Neural cell (in vitro differentiated cells): ENCODE measurements around the gene MGAT4D.

ENCODE experiments used
- EP300 ChIP-seq: fragments of 450-650 bp; conservative IDR thresholded peaks from 2 replicates; pipeline ENCODE4 v1.6.1; 2014; ENCODE audit warnings: antibody characterized with exemption, mild to moderate bottlenecking, moderate library complexity; ENCODE audit not compliant: poor library complexity, severe bottlenecking
- EZH2 ChIP-seq: fragments of 200-600, 300-800 bp; shearing (Covaris generic), sonication (generic); IDR thresholded peaks from 2 replicates; pipeline ENCODE4 v1.6.1; 2014; ENCODE audit warnings: antibody characterized with exemption, low read length, borderline replicate concordance, mild to moderate bottlenecking; ENCODE audit not compliant: insufficient read depth, poor library complexity, severe bottlenecking
- MXI1 ChIP-seq: fragments of 450-650 bp; conservative IDR thresholded peaks from 2 replicates; pipeline ENCODE4 v1.6.1; 2014; ENCODE audit warnings: antibody characterized with exemption, mild to moderate bottlenecking; ENCODE audit not compliant: poor library complexity, severe bottlenecking
- POLR2AphosphoS5 ChIP-seq: IDR thresholded peaks from 2 replicates; pipeline ENCODE4 v1.6.1; 2012
- RAD21 ChIP-seq: fragments of 450-650 bp; conservative IDR thresholded peaks from 2 replicates; pipeline ENCODE4 v1.6.1; 2014; ENCODE audit warnings: antibody characterized with exemption, mild to moderate bottlenecking, moderate library complexity
- REST ChIP-seq: IDR thresholded peaks from 2 replicates; pipeline ENCODE4 v1.6.1; 2012; ENCODE audit warnings: borderline replicate concordance
- TF ChIP-seq, protein P1 (sequence below): fragments of 450-650 bp; IDR thresholded peaks from 2 replicates; pipeline ENCODE4 v1.5.1; 2014; ENCODE audit warnings: antibody characterized with exemption, mild to moderate bottlenecking, moderate library complexity; ENCODE audit not compliant: poor library complexity, severe bottlenecking

DNA sequence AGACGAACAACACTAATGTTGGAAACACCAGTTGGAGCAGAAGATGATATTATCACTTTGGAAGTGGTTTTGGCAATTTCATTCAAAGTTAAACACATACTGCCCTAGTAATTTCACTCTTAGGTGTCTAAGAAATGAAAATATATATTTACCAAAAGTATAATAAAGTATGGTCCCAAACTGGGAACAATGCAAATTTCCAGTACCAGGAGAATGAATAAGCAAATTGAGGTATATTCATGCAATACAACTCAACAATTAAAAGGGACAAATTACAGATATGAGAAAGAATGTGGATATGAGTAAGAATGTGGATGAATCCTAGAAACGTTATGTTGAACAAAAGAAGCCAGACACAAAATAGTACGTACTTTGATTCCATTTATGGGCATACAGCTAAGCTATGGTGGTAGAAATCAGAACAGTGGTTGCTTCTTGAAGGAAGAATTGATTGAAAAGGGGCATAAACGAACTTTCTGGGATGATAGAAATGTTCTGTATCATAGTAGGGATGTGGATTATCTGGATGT lies 35.9 kb upstream of the MGAT4D start:
- TF ChIP-seq, protein P1, sequence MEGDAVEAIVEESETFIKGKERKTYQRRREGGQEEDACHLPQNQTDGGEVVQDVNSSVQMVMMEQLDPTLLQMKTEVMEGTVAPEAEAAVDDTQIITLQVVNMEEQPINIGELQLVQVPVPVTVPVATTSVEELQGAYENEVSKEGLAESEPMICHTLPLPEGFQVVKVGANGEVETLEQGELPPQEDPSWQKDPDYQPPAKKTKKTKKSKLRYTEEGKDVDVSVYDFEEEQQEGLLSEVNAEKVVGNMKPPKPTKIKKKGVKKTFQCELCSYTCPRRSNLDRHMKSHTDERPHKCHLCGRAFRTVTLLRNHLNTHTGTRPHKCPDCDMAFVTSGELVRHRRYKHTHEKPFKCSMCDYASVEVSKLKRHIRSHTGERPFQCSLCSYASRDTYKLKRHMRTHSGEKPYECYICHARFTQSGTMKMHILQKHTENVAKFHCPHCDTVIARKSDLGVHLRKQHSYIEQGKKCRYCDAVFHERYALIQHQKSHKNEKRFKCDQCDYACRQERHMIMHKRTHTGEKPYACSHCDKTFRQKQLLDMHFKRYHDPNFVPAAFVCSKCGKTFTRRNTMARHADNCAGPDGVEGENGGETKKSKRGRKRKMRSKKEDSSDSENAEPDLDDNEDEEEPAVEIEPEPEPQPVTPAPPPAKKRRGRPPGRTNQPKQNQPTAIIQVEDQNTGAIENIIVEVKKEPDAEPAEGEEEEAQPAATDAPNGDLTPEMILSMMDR = no peak
- TF ChIP-seq EZH2 (no peak), RAD21 (no peak), MXI1 (no peak), POLR2AphosphoS5 (no peak), REST (no peak), EP300 (no peak)
